ENCODE results near the gene LHX1. TPM values are rescaled to one million over a fixed set of nuclear protein-coding genes. Genes with fewer than 3 reads are reported as not detected.

The LHX1 gene
- total and polyA plus RNA-seq, 2 of the 8 experiments (the other 6 are each of a cell fraction or from before 2014, with no cell fraction given) = 0.26 to 0.93 TPM

DNA sequence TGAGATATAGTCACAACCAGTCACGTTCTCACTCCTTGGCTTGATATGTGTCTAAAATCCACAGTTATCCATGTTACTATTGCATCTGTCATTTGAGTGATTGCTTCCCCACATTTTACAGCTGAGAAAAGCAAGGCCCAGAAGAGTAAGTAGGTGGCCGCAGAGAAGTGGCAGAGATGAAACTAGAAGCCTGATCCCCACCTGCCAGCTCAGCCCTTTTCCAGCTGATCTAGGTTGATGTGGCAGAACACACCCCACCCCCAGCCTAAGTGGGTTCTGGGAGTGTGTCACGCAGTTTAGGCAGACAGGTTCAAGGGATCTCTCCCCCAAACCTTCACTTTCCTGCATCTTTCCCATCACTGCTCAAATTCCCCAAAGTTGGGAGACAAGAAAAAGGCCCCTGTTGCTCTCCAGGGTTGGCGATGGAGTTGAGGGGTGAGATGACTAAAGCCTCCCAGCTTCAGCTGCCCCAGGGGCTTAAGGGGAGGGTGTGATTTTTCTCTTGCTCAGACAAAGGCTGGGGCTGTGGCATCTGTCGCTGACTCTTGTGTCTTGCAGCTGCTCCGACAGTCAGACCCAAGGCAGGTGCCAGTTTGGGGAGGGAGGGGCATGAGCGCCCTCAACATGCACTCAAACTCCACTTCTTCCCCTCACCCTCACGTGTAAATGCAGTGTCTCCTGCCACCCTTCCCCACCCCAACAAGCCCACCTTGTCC is 48.9 kb upstream of the LHX1 start:
- Histone ChIP-seq H2BK12ac (ENCODE audit: low read depth, low read length) (no peak overlapping the region), H3K27ac (ENCODE audit: low read depth, low read length) (no peak overlapping the region), H4K8ac (ENCODE audit: extremely low read depth, insufficient read depth, low read length) (peak overlapping the region; percentile 40; the same call in 1 of the 2 replicates), H4K20me1 (replicated peaks in 1 of 2; ENCODE audit: control insufficient read depth in 1 of 2, insufficient read depth in 2 of 2, low read length in 2 of 2) (no peaks in the 10 kb centered on the region), H3K56ac (replicated peaks; ENCODE audit: insufficient read length, low read depth, low read length) (no peak overlapping the region), H3K4ac (replicated peaks; ENCODE audit: insufficient read length, low read depth, low read length) (no peak overlapping the region), H3K4me1 (replicated peaks in 1 of 4; ENCODE audit: control insufficient read depth in 3 of 4, insufficient read depth in 4 of 4, low read length in 3 of 4) (peaks cover 0 to 20% (median 11%) of the 10 kb centered on the region in 4 experiments; a peak in 5 of 7 replicates), H3K27me3 (replicated peaks in 1 of 4; ENCODE audit: control insufficient read depth in 3 of 4, extremely low read depth in 1 of 4, insufficient read depth in 3 of 4, low read length in 3 of 4) (0 out of 7 replicates have a peak, but pooled peaks cover 0 to 3% (median 0%) of the 10 kb centered on the region in 4 experiments), H3K79me2 (ENCODE audit: control insufficient read depth in 1 of 2, insufficient read depth in 2 of 2, low read length in 2 of 2) (no peaks in the 10 kb centered on the region), H4K91ac (replicated peaks; ENCODE audit: insufficient read length, low read length) (no peak overlapping the region), H2BK15ac (ENCODE audit: low read length) (no peak overlapping the region), H3K23ac (ENCODE audit: insufficient read length) (no peak overlapping the region), H2BK120ac (replicated peaks; ENCODE audit: low read depth, low read length) (no peak overlapping the region), H2AFZ (ENCODE audit: low read length) (no peak overlapping the region), H3K14ac (ENCODE audit: insufficient read length) (no peak overlapping the region), H3K18ac (ENCODE audit: extremely low read depth, low read length) (no peak overlapping the region), H3K23me2 (ENCODE audit: low read depth, low read length) (no peaks in the 10 kb centered on the region; the same call in 1 of the 2 replicates), H3K9me3 (ENCODE audit: insufficient read depth in 2 of 2, low read depth in 1 of 2, low read length in 1 of 2) (no peaks in the 10 kb centered on the region), H3K4me2 (ENCODE audit: insufficient read depth in 1 of 2, low read depth in 2 of 2, low read length in 2 of 2) (no peak overlapping the region), H3K79me1 (ENCODE audit: low read depth, low read length) (no peaks in the 10 kb centered on the region), H3K4me3 (ENCODE audit: extremely low read depth in 1 of 4, insufficient read depth in 2 of 4, low read depth in 3 of 4, low read length in 4 of 4) (no peak overlapping the region), H4K5ac (ENCODE audit: insufficient read length, low read depth, low read length) (no peak overlapping the region), H3K36me3 (ENCODE audit: control insufficient read depth in 2 of 4, insufficient read depth in 4 of 4, low read length in 3 of 4) (no peaks in the 10 kb centered on the region), H3K9ac (replicated peaks in 1 of 4; ENCODE audit: extremely low read depth in 1 of 4, low read depth in 3 of 4, low read length in 3 of 4) (no peak overlapping the region), H2BK5ac (ENCODE audit: low read depth, low read length) (no peak overlapping the region), H2AK5ac (ENCODE audit: low read depth, low read length) (no peak overlapping the region), H2BK20ac (ENCODE audit: low read length) (0 out of 2 replicates have a peak overlapping the region, but pooled peaks have one; percentile 68)
- 76% methylated on average over 8 of the region's 8 CpGs; no CpG with 5 or more reads in 1 of the 2 experiments for WGBS, 2 experiments (ENCODE audit: extremely low coverage in 1 of 2, insufficient coverage in 1 of 2, insufficient read length in 1 of 2, insufficient replicate concordance in 2 of 2, low coverage in 1 of 2, low lambda C conversion rate in 2 of 2, missing lambda C conversion rate in 1 of 2)
- FAIRE-seq = no peak
- CTCF ChIA-PET (ENCODE audit: partially characterized antibody) = interaction anchor here (0.9 to 1.4 kb wide), 2 partner anchors 119 to 131 kb away, joined by 3 read pairs; no protein-coding TSS in a partner anchor
- no peak for DNase-seq (ENCODE audit: low read depth in 1 of 2, low spot score in 2 of 2)
- POLR2A ChIA-PET (ENCODE audit: partially characterized antibody) = interaction anchor here (1.5 kb wide), 1 partner anchor 9 kb away, joined by 5 read pairs; no protein-coding TSS in a partner anchor
- no peak for TF ChIP-seq SRF (IDR thresholded peaks at IDR 0.05; ENCODE audit: low read depth, low read length)
- no peak for TF ChIP-seq SIN3A (conservative IDR thresholded peaks at IDR 0.05 in 1 of 2, IDR thresholded peaks at IDR 0.05 in 1 of 2; ENCODE audit: low read depth in 1 of 2, low read length in 2 of 2)
- no peak for TF ChIP-seq ATF3 (IDR thresholded peaks at IDR 0.05; ENCODE audit: insufficient read depth, low read depth, low read length)
- TF ChIP-seq USF2 (IDR thresholded peaks at IDR 0.05; ENCODE audit: low read length) = no peak
- no peak for TF ChIP-seq SAP30 (IDR thresholded peaks at IDR 0.05; ENCODE audit: insufficient read depth, insufficient replicate concordance, low read length)
- TF ChIP-seq, protein P1, sequence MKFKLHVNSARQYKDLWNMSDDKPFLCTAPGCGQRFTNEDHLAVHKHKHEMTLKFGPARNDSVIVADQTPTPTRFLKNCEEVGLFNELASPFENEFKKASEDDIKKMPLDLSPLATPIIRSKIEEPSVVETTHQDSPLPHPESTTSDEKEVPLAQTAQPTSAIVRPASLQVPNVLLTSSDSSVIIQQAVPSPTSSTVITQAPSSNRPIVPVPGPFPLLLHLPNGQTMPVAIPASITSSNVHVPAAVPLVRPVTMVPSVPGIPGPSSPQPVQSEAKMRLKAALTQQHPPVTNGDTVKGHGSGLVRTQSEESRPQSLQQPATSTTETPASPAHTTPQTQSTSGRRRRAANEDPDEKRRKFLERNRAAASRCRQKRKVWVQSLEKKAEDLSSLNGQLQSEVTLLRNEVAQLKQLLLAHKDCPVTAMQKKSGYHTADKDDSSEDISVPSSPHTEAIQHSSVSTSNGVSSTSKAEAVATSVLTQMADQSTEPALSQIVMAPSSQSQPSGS (IDR thresholded peaks at IDR 0.05; ENCODE audit: low read length) = no peak
- no peak for TF ChIP-seq BCL11A (IDR thresholded peaks at IDR 0.05; ENCODE audit: low read depth in 2 of 2, low read length in 2 of 2)

Measured in H1 (cell line).